ENCODE results near the gene NXN.
"Not testable (repeated sequence)": the region's sequence is repeated elsewhere in the genome, so short reads cannot be mapped to it uniquely, and the experiment has no call there.

Gene NXN

DNA sequence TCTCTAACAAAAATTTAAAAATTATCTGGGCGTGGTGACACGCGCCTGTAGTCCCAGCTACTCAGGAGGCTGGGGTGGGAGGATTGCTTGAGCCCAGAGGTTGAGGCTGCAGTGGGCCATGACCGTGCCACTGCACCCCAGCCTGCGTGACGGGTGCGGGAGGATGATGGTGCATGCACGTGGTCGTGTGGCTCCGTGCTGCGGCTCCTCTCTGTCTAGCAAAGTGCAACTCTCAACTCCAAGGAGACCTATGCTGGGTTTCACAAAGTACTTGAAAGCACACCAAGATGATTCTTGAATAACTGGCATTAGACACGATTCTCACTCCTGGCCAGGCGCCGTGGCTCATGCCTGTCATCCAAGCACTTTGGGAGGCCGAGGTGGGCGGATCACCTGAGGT is 25.8 kb downstream of the NXN start:
- DNase-seq (ENCODE audit: low read depth): no peak

DNA sequence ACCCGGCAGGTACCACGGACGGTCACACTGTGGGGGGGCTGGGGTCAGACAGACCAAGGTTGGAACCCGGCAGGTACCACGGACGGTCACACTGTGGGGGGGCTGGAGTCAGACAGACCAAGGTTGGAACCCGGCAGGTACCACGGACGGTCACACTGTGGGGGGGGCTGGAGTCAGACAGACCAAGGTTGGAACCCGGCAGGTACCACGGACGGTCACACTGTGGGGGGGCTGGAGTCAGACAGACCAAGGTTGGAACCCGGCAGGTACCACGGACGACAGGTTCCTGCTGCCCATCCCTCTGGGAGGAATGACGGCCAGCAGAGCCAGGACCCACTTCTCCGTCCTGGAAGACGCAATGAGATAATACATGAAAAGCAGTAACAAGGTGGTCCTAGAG is 27.0 kb downstream of the NXN start:
- not testable (repeated sequence) for DNase-seq (ENCODE audit: low read depth)

DNA sequence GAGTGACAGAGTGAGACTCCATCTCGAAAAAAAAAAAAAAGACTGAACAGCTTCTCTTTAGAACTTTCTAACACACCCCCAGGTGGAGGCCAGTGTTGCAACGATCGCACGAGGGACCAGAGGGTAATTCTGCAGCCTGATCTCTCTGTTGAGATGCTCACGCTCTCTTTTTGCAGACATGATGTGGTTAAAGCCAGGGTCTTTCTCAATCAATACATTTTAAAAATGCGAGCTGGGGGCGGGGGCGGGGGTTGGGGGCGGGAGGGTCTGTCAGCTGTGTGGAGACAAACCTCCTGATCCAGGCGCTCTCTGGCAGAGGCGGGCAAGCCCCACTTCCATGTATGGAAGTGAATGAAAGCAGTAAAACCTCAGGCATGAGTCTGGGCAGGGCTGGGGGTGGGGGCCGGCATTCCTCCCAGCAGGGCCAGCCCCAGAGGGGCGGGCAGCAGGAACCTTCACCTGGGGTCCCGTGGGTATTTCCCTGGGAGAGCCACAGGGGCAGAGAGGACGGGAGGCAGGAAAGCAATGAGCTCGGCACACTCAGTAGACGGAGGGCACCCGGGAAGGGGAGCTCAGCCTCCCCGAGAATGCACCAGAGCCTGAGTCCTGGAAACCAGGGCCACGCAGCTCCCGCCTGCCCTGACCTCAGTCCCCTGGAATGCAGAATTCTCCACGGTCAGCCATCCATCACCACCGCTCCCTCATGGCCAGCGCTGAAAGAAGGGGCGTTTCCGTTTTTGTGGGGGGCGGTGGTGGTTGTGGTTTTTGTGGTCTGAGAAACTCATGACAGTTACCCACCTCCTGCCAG is 28.0 kb downstream of the NXN start:
- no peak for DNase-seq (ENCODE audit: low read depth)

DNA sequence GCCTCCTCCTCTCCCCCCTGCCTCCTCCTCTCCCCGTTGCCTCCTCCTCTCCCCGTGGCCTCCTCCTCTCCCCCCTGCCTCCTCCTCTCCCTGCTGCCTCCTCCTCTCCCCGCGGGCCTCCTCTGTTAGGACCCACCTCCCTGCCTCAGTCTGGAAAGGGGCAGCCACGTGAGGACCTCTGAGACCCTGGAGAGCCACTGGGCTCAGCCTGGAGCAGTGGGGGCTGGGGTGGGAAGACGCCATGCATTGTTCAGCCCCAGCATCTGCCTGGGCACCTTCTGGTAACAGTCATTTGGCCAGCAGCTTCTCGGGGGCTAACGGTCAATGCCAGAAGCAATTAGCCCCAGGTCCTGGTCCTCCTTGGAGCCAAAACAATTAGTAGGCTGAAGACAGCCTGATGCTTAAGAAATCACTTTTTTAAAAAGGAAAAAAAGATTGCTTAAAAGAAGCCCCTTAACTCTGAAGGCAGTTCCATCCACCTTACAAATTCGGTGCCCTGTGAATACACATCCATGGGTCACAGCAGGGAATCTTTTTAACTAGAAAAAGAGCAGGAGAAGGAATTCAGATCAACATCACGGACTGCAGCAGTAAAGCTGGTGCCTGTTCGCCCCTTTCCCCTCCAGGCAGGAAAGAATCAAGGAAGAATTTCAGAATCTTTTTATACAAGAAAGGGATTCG is 29.8 kb downstream of the NXN start:
- DNase-seq (ENCODE audit: low read depth): no peak

DNA sequence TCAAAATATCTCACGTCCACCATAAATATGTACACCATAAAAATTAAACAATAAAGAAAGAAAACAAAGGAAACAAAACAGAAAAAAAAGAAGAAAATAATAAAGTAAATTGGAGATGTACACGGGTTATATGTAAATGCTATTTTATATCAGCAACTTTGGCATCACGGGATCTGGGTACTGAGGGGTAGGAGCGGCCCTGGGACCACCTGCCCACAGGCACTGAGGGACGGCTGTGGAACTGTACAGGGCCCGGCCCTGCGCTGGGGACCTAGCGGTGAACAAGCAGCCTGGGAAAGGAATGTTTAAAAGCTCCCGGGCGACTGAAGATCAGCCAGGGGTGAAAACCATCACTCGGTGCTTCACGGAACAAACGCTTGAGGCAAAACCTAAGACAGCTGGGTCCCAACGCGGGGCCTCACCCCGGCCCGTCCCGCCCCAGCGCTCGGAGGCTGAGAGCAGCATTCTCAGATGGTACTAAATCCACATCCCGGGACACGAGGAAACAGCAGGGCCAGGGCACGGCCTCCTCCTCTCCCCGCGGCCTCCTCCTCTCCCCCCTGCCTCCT is 31.2 kb downstream of the NXN start:
- no peak for DNase-seq (ENCODE audit: low read depth)

DNA sequence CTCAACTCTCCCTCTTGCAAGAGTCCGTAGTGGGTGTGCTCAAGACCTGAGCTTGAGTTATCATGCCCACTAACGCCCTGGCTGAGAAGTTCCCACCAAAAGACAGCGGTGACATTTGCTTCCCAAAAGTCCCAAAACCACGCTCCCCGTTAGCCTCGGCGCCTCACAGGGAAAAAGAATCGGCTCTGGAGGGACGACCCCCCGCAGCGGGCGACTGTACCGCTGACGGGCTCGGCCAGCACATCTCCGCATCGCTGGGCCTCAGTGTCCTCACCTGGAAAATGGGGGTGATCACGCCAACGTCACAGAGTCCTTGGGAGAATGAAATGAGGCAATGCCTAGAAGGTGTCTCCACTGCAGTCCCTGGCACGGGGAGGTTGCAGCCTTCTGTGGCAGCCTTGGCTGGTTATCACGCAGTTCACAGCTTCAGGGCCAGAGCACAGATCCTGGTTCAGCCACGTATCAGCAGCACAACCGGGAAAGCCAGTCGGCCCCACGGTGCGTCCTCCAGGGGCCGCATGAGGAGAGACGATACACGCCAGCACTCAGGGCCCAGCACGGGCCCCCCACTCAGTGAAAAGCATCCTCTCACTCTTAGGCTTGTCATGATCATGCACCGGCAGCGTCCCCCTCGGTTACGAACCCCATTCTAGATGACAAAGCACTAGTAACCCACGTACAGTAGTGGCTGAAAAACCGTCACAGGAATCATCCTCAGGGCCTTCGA is 32.9 kb downstream of the NXN start:
- no peak for DNase-seq (ENCODE audit: low read depth)

DNA sequence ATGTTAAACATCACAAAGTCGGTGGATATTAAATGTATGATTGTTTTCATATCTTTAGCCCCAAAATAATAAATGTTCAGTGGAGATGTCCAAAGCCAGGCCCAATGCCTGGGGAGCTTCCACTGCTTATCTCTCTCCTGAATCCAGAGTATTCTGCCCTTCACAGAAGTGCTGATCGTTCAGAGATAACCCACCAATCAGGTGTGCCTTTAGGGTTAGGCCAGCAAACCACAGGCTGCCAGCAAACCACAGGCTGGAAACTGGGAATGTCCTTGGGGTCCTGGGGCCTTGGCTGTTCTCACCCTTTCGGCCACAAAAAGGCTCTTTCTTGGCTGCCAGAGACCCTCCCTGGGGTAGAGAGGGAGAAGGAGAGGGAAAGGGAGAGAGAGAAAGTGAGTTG is 33.9 kb downstream of the NXN start:
- no peak for DNase-seq (ENCODE audit: low read depth)

DNA sequence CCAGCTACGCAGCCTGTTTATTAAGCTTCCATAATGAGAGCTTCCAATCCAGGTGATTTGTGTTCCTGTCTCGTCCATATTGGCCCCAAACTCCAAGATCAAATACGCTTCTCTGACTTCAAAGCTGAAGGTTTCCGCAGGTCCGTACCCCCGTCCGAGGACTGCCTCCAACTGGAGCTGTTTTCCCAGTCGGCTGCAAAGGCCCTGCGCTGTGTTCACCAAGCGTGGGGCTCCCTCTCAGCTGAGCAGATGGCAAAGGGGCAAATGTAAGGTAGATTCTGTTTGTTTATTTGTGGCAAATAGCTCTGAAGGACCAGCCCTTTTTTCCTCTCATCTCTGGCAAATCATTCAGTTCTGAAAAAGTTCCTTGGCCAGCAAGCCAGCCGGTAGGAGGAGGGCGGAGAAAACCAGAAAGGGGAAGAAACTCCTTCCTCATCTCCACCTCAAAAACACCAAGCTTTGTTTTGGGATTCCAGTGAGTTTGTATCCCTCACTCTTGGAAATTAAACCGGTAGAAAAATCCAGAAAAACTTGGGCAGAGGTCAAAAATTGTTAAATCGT is 35.2 kb downstream of the NXN start:
- DNase-seq (ENCODE audit: low read depth): no peak

DNA sequence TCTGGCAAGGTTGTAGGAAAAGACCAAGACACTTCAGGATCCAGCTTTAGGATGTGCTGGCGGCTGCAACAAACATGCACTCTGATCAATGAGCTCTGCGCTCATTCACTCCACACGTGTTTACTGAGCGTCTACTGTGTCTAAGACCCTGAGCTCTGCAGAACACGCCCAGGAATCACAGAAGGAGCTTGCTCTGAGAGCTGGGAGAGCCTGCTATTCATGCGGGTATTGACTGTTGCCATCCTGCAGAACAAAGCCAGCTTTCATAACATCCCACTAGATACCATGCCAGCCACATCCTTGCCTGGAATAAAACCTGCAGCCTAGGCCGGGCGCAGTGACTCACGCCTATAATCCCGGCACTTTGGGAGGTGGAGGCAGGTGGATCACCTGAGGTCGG is 44.1 kb downstream of the NXN start:
- DNase-seq (ENCODE audit: low read depth): no peak

DNA sequence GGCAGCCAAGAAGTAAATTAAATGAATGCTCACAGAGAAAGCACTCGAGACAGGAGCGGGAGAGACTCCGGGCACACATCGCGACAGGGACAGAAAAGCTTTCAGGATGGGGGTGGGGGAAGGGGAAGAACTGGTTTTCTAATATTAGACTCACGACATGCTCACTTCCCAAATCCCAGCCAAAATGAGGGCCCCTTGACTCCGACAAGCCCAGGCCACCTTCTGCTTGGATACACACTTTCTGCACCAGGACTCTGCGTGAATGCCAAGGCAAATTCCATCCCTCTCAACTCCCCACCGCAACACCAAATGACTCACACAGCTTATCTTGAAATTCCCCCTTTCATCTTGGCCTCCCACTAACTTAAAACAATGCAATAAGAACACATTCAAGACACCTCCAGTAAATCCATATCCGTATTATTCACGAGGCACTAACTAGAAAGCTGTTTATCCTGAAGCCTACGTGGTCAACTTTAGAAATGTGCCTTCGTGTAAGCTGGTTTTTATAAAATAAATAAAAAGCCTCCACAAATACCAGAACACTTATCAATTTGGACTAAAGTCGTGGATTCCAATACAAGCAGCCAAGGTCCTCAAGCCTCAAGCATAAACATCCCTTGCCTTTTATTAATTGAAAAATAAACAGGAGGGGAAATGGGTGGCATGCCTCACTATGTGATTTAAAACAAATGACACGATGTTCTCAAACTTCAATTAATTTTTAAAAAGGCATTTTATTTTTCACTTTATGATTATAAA is 46.1 kb downstream of the NXN start:
- DNase-seq (ENCODE audit: low read depth): no peak

DNA sequence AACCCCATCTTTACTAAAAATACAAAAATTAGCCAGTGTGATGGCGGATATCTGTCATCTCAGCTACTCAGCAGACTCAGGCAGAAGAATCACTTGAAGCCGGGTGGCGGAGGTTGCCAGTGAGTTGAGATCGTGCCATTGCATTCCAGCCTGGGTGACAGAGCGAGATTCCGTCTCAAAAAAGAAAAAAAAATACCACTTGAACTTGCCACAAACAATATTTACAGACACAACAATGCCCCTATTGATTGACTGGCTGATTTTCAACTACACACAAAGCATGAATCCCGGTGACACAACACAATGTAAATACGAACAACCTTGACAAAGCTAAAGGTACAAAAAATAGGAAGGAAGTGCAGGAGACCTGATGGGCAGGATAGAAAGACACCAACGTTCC is 49.3 kb downstream of the NXN start:
- DNase-seq (ENCODE audit: low read depth): no peak

DNA sequence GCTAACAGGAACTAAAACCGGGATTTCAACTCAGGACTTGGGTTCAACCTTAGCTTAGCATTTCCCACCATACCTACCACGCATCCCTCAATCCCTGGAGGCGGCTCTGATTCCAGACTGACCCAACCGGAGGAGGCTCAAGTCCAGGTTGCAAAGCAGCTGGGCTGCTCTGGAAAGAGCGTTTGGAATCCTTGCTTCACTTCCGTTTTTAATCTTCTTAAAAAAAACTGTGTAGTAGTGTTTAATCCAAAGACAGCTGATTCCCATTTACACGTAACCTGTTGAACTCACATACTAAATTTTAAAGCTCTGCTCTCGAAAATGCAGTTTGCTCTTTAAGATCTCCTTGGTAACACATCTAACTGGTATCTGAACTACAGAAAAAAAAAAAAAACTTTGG is 50.0 kb downstream of the NXN start:
- DNase-seq (ENCODE audit: low read depth): no peak

DNA sequence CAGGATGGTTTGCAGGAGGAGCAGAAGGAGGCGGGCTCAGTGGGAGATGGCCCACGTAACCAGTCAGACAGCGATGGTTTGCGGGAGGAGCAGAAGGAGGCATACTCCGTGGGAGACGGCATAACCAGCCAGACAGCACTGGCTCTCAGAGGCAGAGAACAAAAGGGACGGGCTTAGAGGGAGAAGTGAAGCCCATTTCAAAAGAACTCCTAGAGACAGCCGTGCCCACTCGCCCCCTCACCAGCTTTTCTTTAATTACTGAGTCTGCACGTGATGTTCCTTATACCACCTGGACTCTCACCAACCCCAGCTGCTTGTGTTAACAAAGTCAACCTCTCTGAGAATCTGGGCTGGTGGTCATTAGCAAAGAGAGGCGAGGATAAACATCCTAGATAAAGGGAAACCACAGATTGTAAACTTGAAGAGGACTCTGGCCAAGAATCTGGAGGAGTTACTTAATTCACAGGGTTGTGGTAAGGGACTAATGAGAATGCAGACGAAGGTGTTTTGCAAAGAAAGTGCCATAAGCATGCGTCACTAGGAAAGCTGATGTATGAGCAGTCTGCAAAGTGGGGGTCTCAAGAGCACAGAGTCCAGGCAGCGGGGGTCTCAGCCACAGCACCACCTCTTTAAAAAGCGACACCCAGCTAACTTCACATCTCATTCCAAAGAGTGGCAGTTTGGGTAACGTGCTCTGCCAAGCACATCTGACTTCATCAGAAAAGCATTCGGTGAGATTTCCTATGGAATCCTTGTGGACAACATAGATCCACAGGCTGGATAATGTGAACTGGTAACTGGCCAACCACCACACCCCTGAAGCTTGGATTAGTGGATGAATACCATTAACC is 51.7 kb downstream of the NXN start:
- no peak for DNase-seq (ENCODE audit: low read depth)

DNA sequence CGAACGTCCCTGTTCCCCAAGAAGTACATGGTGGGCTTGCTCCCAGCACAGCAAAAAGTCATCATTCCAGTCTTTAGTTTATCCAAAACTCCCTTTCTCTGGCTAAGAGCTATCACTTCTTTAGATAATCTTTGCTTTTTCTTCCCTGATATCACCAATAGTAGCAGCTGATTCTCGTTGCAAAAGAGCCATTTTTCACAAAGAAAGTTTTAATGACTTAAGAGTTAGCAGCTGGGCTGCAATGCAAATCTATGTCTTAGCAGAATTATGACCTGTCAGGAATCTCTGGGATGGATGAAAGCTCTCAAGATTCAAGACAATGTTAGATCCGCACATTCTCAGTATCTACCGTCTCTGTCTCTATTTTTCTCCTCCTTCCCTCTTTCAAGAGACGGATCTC is 53.8 kb downstream of the NXN start:
- no peak for DNase-seq (ENCODE audit: low read depth)

DNA sequence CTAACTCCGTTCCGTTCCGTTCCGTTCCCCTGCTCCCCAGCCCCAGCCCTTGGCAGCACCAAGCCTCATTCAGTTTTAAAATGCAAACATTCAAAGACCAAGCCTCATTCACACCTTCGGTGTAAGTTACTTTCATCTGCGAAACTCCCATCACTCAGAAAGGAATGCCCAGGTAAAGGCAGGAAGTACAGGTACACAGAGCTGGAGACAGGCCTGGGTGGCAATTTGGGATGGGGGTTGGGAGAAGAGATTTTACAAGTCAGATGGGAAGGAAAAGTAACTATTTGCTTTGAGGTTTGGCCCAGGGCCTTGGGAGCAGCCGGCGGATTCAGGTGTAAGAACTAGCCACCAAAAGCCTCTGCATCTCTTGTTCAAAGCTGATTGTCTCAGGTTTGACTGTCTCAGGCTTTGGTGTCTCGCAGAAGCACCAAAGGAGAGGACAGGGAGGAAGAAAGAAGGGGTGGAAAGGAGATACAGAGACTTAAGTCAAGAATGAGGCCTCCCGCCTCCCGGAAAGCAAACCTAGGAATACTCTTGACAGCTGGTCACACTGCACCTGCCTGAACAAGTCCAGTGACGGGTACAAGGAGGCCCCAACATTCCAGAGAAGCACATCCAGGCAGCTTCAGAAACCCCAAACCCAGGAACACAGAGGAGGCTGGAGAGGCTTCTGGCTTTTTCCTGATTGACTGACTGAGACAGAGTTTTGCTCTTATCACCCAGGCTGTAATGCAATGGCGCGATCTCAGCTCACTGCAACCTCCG is 54.7 kb downstream of the NXN start:
- DNase-seq (ENCODE audit: low read depth): no peak

DNA sequence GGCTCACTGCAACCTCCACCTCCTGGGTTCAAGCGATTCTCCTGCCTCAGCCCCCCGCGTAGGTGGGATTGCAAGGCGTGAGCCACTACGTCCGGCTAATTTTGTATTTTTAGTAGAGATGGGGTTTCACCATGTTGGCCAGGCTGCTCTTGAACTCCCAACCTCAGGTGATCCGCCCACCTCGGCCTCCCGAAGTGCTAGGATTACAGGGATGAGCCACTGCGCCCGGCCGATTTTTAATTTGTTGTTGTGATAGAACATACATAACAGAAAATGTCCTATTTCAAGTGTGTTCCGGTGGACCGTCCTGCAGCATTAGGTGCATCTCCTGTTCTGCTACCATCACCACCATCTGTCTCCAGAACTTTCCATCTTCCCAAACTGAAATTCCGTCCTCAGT is 55.3 kb downstream of the NXN start:
- DNase-seq (ENCODE audit: low read depth): not testable (repeated sequence)

DNA sequence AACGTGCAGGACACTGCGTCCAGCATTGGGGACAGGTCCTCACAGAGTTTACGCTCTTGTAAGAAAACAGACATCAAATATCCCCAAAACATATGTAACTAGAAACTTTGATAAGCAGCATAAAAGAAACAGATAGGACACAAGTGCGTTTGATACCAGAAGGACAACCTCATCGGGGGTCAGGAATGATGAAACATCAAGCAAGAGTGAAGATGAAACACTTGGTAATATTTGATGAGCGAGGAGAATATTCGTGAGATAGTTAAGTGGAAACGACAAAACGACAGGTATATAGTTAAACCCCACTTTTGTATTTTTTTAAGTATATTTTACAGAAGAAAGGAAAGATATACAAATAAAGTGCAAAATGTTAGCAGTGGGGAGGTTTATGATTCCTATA is 55.9 kb downstream of the NXN start:
- DNase-seq (ENCODE audit: low read depth): no peak

DNA sequence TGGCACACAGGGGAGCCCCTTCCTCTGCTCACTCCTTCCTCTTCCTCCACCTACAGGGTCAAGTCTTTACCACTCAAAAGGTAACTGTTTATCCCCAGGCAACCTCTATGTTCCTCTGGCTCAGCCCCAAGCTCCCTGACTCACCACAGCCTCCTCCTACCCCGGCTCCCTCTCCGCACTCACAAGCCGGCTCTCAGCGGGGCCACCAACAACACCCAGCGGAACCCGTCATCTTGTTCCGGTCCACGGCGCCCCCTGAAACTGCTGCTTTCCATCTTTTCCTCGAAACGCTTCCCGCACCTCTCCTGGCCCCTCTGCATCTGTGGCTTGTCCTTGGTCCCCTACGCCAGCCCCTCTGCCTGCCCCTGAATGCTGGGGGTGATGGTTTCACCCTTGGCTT is 58.4 kb downstream of the NXN start:
- DNase-seq (ENCODE audit: low read depth): no peak

DNA sequence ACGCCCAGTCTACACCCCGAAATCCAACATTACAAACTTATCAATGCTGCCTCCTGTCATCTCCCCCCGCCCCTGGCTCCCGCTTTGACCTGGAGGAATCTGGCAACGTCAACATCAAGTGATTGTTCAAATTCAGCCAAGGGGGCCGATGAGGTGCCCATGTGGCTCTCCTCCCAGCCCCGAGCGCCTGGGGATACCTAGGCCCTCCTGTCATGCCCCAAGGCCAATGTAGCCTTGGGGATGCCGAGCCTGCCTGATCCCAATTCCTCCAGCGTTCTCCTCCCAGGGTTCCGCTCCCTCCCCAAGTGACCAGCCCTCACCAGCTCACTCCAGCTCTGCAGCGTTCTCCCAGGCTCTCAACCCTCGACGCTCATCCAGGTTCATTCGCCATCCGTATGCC is 59.4 kb downstream of the NXN start:
- no peak for DNase-seq (ENCODE audit: low read depth)
